Testis (tissue), 2 donors: Measurements from ENCODE around the gene PPP1R14B.

Source experiments
- CTCF ChIP-seq, 3 experiments: fragments of 450-650 bp in 2 of 3; fragments of 200-600 bp in 1 of 3; sonication (generic) in 1 of 3; IDR thresholded peaks; one replicate each; pipeline ENCODE4 v1.5.1; 2016 to 2019; ENCODE audit warnings: antibody characterized with exemption in 3 of 3, mild to moderate bottlenecking in 2 of 3, moderate library complexity in 1 of 3
- POLR2A ChIP-seq: fragments of 450-650 bp; IDR thresholded peaks from one replicate; pipeline ENCODE4 v1.6.1; 2017; ENCODE audit warnings: antibody characterized with exemption, mild to moderate bottlenecking, moderate library complexity

DNA sequence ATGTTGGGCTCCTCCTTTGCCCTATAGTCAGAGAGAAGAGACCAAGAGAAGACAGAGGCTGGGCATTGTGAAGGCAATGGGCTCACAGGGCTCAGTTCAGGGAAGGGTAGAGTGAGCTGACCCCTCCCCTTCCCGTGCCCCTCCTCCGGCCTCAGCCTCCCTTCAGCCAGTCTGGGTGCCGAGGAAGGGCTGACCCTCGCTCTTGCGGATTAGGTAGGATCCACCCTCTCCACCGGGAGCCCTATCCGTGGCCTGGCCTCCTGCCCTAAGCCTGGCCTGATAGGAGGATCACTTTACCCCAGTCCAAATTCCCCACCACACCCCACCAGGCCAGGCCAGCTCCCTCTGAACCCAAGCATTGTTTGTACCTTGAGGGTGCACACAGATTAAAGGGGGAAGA lies 1.8 kb upstream of the PPP1R14B start:
- TF ChIP-seq CTCF (IDR thresholded peaks at IDR 0.05) (no peak), POLR2A (no peak)
